Loucy (cell line): ENCODE results near the gene HIRA.
A peak's percentile ranks its signal among the peaks of the same experiment; 100 is the strongest.

Source experiments
- CTCF ChIP-seq: fragments of 200-600 bp; sonication (generic); conservative IDR thresholded peaks from 2 replicates; pipeline ENCODE4 v1.5.1; 2014; ENCODE audit warnings: mild to moderate bottlenecking, antibody characterized with exemption, low read length
- EZH2phosphoT487 ChIP-seq: fragments of 200-600 bp; IDR thresholded peaks from 2 replicates; pipeline ENCODE4 v1.6.1; 2018; ENCODE audit warnings: antibody characterized with exemption, mild to moderate bottlenecking, moderate library complexity, borderline replicate concordance

- TF ChIP-seq CTCF (peak; percentile 33; the same call in 1 of the 2 replicates), EZH2phosphoT487 (no peak)
Observed at GRCh38 chr22:19430890-19431541, 517 bp downstream of the HIRA start.
